Central memory CD8-positive, alpha-beta T cell (primary cell): ENCODE results near the gene PPIL6.
A peak's percentile ranks its signal among the peaks of the same experiment; 100 is the strongest.

Experiments used
- ATAC-seq: fragments of 150-1000 bp; cut with Tn5 transposase; replicated peaks from 2 replicates; pipeline ENCODE4 v1.10.0; 2022; ENCODE audit warnings: mild to moderate bottlenecking, moderate FRiP score, moderate number of reproducible peaks; ENCODE audit not compliant: poor library complexity, severe bottlenecking; ENCODE audit errors: extremely low read depth
- DNase-seq, 2 donors: peaks; one replicate each; pipeline ENCODE4 v3.0.0; 2021; ENCODE audit warnings: low spot score in 2 of 2
- H3K27ac Mint-ChIP-seq: one replicate; pipeline ENCODE4 v1.8.0; 2022; ENCODE audit warnings: low read depth, mild to moderate bottlenecking, moderate library complexity, mixed read lengths
- H3K27me3 Mint-ChIP-seq: one replicate; pipeline ENCODE4 v1.8.0; 2022; ENCODE audit warnings: mixed read lengths
- H3K36me3 Mint-ChIP-seq: one replicate; pipeline ENCODE4 v1.8.0; 2022; ENCODE audit warnings: mild to moderate bottlenecking, moderate library complexity, mixed read lengths; ENCODE audit not compliant: insufficient read depth
- H3K4me1 Mint-ChIP-seq: one replicate; pipeline ENCODE4 v1.8.0; 2022; ENCODE audit warnings: mixed read lengths
- H3K4me3 Mint-ChIP-seq: one replicate; pipeline ENCODE4 v1.8.0; 2022; ENCODE audit warnings: mild to moderate bottlenecking, moderate library complexity, mixed read lengths
- H3K9me3 Mint-ChIP-seq: one replicate; pipeline ENCODE4 v1.8.0; 2022; ENCODE audit warnings: mixed read lengths

PPIL6 gene

DNA sequence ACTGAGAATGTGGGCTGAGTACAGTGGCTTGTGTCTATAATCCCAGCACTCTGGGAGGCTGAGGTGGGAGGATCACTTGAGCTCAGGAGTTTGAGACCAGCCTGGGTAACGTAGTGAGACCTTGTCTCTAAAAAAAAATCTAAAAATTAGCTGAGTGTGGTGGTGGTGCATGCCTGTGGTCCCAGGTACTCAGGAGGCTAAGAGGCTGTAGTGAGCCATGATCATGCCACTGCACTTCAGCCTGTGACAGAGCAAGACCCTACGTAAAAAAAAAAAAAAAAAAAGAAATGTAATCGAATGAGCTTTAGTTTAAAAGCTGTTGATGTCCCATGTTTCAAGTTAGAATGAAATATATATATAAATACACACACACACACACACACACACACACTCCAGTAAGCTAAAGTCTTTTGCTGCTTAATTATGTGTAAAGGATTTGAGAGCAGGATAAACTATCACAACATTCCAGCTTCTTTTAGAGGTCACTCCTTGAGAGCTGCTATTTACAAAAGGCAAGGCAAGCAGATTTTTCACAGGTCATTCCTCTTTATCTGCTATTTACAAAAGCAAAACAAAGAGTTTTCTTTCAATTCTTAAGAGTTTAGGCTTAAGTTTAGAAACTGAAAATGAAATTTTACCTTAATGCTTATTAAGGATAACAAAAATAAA lies 19.9 kb upstream of the PPIL6 start:
- Mint-ChIP-seq H3K27ac (no peak overlapping the region), H3K4me1 (peaks cover 51% of the 10 kb centered on the region), H3K36me3 (peaks cover 22% of the 10 kb centered on the region), H3K4me3 (no peak overlapping the region), H3K9me3 (no peaks in the 10 kb centered on the region), H3K27me3 (no peaks in the 10 kb centered on the region)
- no peak for DNase-seq
- no peak for ATAC-seq

DNA sequence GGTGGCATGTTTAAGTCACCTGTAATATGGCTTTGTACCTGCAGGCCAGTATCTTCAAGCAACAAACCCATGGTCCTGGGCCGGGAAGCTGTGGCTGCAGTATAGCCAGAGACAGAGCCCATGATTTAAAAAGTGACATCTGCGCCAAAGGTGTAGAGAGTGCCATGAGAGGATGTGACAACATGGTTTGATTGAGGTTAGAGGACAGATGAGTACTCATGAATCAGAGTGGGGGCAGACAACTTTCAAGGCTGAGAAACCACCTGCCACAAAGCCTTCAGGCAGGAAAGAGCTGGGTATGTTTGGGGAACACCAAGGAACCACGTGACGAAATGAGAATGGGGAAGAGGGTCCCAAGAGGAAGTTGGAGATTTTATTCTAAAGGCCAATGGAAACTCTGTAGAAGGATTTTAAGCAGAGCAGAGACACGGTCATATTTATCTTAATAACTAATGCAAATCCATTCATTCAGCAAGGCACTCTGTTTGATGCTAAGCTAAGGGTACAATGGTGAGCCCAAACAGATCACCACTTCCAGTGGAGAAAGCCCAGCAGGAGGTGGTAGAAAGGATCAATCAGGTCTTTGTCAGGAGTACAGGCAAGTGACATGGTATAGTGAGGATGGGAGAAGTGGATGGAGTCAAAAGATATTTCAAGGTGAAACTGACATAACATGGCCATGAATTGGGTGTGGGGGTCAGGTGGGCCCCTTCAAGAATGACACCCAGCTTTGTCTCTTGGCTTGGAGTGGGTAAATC lies 18.5 kb upstream of the PPIL6 start:
- no peaks in the 10 kb centered on the region for H3K9me3 Mint-ChIP-seq
- H3K36me3 Mint-ChIP-seq: peaks cover 21% of the 10 kb centered on the region
- H3K27me3 Mint-ChIP-seq: no peaks in the 10 kb centered on the region
- peak; percentile 49 for ATAC-seq
- DNase-seq: peak in 1 of 2 donors; percentile 46
- H3K4me3 Mint-ChIP-seq: no peak overlapping the region
- peaks cover 58% of the 10 kb centered on the region for H3K4me1 Mint-ChIP-seq
- peak overlapping the region; percentile 3 for H3K27ac Mint-ChIP-seq

DNA sequence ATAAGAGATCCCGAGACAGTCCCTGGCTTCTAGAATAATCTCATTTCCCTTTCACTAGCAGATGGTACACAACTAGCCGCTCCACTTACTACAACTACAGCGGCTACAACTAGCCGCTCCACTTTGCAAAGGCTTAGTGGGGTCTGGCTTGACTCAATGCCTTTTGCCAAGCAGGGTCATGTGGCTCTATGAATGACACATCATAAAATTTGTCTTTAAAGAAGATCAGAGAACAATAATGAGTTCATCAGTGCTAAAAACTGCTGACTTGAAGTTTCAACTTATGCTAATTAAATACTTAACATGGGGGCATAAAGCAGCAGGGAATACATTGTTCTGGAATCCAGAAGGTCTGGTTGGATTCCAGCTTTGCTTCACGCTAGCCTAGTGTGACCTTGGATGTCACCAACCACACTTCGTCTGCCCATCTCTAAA lies 17.2 kb upstream of the PPIL6 start:
- H3K9me3 Mint-ChIP-seq: no peaks in the 10 kb centered on the region
- peaks cover 19% of the 10 kb centered on the region for H3K36me3 Mint-ChIP-seq
- DNase-seq: no peak
- ATAC-seq: no peak
- no peaks in the 10 kb centered on the region for H3K27me3 Mint-ChIP-seq
- H3K4me3 Mint-ChIP-seq: peak overlapping the region; percentile 99
- no peak overlapping the region for H3K27ac Mint-ChIP-seq
- H3K4me1 Mint-ChIP-seq: peaks cover 60% of the 10 kb centered on the region

DNA sequence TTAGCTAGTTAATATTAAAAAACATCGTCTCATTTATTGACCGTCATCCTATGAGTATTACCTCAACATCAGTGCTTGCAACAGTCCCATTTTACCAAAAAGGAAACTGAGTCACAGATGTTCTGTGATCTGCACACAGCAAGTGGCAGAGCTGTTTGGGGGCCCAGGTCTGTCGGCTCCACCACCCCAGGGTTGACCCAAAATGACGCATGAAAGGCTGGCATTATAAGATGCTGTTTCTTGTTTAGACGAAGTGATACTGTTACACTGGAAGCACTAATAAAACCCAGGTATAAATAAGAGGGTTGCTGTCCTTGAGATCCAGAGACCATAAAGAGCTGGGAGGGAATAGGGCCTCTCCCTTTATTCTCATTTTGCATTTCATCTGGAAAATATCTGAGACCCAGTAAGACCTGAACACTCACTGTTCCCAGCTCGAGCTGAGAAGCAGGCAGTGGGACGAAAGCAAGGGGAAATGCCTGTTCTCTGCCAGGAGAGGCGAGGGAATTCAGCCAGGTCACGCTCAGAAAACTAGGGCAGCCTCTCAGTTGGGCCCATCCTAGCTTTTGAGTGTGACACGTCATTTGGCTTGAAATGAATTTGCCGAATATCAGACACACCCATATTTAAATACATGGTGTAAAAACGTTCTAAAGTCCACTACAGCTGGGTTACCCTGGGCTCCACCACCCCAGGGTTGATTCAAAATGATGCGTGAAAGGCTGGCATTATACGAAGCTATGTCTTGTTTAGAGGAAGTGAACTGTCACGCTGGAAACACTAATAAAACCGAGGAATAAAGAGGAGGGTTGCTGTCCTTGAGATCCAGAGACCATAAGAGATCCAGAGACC lies 16.5 kb upstream of the PPIL6 start:
- no peaks in the 10 kb centered on the region for H3K9me3 Mint-ChIP-seq
- H3K4me3 Mint-ChIP-seq: peak overlapping the region; percentile 99
- H3K36me3 Mint-ChIP-seq: peaks cover 13% of the 10 kb centered on the region
- no peak overlapping the region for H3K27ac Mint-ChIP-seq
- DNase-seq (no peak), ATAC-seq (no peak)
- peaks cover 55% of the 10 kb centered on the region for H3K4me1 Mint-ChIP-seq
- no peaks in the 10 kb centered on the region for H3K27me3 Mint-ChIP-seq

DNA sequence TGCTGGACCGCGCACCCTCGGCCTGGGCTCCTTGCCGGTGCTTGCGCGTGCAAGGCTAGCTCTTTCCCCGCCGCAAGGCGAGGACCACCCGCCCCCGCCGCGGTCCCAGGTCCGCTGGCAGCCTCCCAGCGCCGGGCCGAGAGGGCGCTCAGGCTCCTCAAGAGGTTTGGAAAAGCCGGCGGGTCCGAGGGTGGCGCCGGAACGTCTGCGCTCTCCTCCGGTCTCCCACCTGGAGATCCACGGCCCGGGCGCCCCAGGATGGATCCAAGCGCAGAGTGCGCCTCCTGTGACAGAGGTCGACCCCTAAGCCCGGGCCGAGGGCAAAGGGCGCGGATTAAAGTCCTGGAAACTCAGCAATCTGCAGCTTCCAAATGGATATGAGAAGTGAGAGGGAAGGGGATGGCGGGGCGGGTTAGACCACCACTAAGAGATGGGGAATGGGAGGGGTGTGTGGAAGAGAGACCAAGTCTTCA lies 15.7 kb upstream of the PPIL6 start:
- peak overlapping the region; percentile 99 for H3K4me3 Mint-ChIP-seq
- ATAC-seq: no peak
- no peaks in the 10 kb centered on the region for H3K27me3 Mint-ChIP-seq
- peaks cover 9% of the 10 kb centered on the region for H3K36me3 Mint-ChIP-seq
- H3K9me3 Mint-ChIP-seq: no peaks in the 10 kb centered on the region
- no peak for DNase-seq
- peaks cover 52% of the 10 kb centered on the region for H3K4me1 Mint-ChIP-seq
- no peak overlapping the region for H3K27ac Mint-ChIP-seq

DNA sequence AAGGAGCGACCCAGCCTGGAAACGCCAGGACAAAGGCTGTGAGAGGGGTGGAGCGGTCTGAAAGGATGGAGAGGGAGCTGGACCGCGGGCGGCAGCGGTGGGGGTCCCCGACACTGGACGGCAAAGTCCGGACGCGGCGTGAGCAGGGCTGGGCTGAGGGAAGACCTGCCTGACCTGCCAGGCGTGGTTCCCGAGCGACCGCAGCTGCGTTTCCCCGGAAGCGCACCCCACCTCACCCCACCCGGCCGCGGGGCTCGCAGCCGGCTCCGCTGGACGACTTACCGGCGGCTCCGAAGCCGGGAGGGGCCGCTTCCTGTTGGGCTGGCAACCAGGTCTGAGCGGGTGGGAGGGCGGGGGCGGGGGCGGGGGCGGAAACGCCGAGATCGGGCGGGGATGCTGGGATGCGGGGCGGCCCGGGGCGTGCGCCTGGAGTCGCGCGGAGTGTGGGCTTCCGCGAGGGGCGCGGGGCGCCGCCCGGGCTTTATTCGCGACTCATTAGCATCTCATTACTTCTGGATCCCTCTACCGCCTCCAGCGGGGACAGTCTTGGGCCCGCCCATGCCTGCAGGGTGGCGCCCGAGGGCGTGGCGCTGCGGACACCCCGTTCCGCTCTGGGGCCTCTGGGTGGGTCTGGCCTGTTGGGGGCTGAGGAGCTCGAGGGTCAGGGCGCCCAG lies 15.1 kb upstream of the PPIL6 start, which contains the start of gene MICAL1:
Gene MICAL1 (minus strand): TSS at position 336 of the 674 bp plus-strand sequence. CDS start 1,576 bp downstream, outside the sequence.
- H3K4me1 Mint-ChIP-seq: peaks cover 56% of the 10 kb centered on the region
- peak within 1 kb of the TSS; percentile 99 for H3K4me3 Mint-ChIP-seq
- H3K27ac Mint-ChIP-seq: peak within 1 kb of the TSS; percentile 97
- ATAC-seq (peak; percentile 55), DNase-seq (peak; percentile 64 to 71)
- no peaks in the 10 kb centered on the region for H3K27me3 Mint-ChIP-seq
- no peaks in the 10 kb centered on the region for H3K9me3 Mint-ChIP-seq
- peaks cover 12% of the 10 kb centered on the region for H3K36me3 Mint-ChIP-seq

DNA sequence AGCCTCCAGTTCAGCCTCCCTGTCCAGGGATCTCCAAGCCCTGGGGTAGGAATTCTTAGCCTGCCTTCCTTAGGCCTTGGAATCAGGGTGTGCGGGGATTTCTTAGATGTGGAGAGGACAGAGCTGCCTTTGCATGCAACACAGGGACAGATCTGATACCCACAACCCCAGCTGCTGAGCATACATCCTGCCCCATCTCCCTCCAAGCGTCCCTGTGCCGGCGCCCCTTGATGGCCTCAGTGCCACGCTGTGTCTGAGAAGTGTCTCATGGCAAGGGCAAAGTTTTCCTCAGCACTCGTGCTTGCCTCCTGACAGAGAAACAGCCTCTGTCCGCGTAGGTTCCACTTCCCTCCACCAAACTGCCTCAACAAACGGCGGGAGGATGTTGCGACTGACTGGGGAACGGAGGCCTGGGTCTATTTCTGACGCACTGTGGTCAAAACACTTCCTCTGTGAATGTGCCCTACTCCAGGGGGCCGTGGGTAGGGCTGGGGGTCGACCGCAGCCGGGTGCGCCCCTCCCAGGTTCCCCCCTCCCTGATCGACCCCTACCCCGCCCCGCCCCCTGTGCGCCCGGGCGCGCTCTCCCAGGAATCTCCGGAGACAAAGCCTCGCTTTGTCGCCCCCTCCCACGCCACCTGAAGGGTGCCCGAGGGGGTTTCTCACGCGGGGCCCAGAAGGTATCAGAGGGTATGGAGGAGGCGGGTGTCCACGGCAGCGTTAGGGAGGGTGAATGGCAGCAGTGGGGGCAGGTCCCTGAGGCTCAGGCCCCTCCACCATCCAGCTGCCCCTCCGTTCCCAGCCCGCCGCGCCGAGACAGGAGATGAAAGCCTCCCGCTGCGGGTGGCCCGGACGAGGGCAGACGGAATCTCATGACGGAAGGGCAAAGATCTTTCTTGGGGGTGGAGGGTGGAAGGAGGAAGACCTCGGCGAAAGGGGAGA lies 14.3 kb upstream of the PPIL6 start:
- peaks cover 12% of the 10 kb centered on the region for H3K36me3 Mint-ChIP-seq
- peak overlapping the region; percentile 99 for H3K4me3 Mint-ChIP-seq
- ATAC-seq: peak; percentile 64
- H3K9me3 Mint-ChIP-seq: no peaks in the 10 kb centered on the region
- H3K27me3 Mint-ChIP-seq: no peaks in the 10 kb centered on the region
- DNase-seq: peak; percentile 59 to 80
- H3K4me1 Mint-ChIP-seq: peaks cover 60% of the 10 kb centered on the region
- peak overlapping the region; percentile 97 for H3K27ac Mint-ChIP-seq

DNA sequence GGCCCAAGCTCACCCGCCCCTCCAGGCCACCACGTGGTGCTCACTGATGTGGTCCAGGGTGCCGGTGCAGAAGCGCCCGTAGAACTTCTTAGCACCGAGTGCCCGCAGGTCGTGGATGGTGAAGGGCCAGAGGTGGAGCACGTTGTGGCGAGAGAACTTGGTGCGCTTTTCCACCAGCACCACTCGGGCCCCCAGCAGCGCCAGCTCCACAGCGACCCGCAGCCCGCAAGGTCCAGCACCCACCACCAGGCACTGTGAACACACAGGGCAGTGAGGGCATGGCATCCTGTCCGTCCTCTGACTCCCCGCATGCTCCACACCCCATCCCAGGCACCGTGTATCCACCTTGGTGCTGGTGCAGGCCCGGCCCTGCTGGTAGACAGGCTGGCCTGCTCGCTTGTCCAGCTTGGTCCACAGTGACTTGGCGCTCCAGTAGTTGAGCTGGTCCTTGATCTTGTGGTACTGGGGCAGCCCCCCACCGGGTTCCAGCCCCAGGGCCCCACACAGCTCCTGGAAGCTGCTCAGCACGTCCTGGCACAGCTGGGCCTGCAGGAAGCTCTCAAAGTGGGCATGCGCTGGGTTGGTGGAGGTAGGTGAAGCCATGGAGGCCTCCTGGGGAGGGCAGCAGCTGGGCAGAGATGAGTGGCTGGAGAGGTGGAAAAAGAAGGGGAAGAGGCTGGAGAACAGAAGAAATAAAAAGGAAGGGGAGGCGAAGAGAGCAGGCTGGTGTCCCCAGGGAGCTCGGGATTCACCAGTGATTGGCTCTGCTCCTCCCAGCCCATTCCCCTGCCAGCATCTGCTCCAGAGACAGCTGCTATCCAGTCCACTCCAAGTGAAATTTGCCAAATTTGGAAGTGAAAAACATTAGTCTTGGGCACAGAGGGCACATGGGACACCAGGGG lies 13.4 kb upstream of the PPIL6 start:
- DNase-seq: no peak

DNA sequence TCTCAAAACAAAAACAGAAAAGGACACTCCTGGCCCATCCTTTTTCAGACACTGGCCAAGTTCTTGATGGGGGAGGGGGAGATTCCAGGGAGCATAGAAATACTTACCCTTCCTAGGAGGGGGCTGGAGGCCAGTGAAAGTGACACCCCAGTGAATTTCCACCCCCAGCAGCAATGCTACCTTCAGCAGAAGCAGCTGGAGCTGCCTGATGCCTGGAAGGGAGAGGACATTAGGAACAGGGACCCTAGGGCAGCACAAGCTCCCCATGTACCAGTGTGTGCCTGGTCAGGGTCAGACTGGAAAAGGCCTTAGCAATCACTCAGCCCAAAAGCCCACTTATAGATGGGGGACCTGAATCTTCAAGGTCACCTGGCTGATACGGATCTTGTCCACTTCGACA lies 12.7 kb upstream of the PPIL6 start:
- H3K9me3 Mint-ChIP-seq: no peaks in the 10 kb centered on the region
- H3K4me3 Mint-ChIP-seq: peak overlapping the region; percentile 4
- no peak overlapping the region for H3K27ac Mint-ChIP-seq
- ATAC-seq: no peak
- DNase-seq: no peak
- H3K27me3 Mint-ChIP-seq: no peaks in the 10 kb centered on the region
- H3K4me1 Mint-ChIP-seq: peaks cover 56% of the 10 kb centered on the region
- H3K36me3 Mint-ChIP-seq: peaks cover 18% of the 10 kb centered on the region

More for the DNA sequence above, 13.4 kb upstream of the PPIL6 start:
- ATAC-seq: no peak
- Mint-ChIP-seq H3K27ac (peak overlapping the region; percentile 97), H3K4me3 (peak overlapping the region; percentile 99), H3K9me3 (no peaks in the 10 kb centered on the region), H3K4me1 (peaks cover 54% of the 10 kb centered on the region), H3K36me3 (peaks cover 15% of the 10 kb centered on the region), H3K27me3 (no peaks in the 10 kb centered on the region)

DNA sequence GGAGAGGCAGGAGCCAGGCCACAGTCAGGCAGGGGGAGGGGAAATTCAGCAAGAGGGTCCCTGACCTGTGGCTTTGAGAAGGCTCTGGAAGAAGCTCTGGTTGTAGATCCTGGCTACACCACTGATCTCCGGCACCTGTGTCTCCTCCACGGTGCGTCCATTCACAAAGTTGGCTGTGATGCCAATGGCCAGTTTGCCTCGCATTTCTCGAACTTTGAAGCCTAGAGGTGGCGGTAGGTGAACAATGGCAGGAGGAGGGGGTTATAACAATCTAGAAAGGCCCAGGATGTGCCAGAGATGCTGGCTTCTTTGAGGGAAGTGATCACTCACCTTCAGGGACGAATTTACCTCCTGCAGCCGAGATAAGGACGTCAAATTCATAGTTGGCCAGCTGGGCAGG lies 11.8 kb upstream of the PPIL6 start:
- Mint-ChIP-seq H3K9me3 (no peaks in the 10 kb centered on the region), H3K36me3 (peaks cover 21% of the 10 kb centered on the region), H3K4me1 (peaks cover 54% of the 10 kb centered on the region), H3K27me3 (no peaks in the 10 kb centered on the region), H3K27ac (no peak overlapping the region), H3K4me3 (no peak overlapping the region)
- DNase-seq: no peak
- no peak for ATAC-seq
